Stimulated activated CD4-positive, alpha-beta T cell treated with anti-CD3 and anti-CD28 coated beads, Interleukin-4, amount 100 ng/mL, for 24 hours (primary cell): ENCODE data around the gene UBTD1.
A peak's percentile ranks its signal among the peaks of the same experiment; 100 is the strongest.
"Not testable (repeated sequence)": the region's sequence is repeated elsewhere in the genome, so short reads cannot be mapped to it uniquely, and the experiment has no call there.

Experiments
- DNase-seq: peaks from one replicate; pipeline ENCODE4 v3.0.0-alpha.2; 2020

The UBTD1 gene

DNA sequence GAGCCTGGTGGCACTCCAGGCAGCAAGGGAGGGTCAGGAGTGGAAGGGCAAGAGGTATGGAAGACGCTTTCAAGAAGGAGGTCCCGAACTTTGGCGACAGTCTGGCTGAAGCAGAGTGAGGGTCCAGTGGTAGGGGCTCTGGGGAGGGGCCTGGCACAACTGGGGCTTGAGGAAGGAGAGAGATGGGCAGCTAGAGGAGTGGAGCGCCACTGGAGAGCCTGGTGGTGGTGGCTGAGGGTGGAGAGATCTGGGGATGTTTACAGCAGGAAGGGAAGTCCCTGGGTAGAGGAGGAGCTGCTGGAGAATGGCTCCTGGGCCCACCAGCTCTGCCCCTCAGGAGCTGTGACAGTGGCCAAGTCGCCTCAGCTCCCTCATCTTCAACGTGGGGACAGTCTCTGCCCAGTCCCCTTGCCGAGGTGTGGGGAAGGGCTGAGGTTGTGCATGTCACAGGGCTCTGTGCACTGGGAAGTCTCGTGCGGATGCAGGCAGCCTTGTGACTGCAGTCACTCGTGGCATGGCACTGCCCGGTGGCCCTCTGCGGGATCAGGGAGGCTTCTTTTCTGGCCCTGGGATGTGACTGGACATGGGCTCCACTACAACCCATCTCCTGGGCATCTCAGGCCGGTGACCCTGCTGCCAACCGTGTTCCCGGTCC, 18.5 kb downstream of the UBTD1 start:
- no peak for DNase-seq

DNA sequence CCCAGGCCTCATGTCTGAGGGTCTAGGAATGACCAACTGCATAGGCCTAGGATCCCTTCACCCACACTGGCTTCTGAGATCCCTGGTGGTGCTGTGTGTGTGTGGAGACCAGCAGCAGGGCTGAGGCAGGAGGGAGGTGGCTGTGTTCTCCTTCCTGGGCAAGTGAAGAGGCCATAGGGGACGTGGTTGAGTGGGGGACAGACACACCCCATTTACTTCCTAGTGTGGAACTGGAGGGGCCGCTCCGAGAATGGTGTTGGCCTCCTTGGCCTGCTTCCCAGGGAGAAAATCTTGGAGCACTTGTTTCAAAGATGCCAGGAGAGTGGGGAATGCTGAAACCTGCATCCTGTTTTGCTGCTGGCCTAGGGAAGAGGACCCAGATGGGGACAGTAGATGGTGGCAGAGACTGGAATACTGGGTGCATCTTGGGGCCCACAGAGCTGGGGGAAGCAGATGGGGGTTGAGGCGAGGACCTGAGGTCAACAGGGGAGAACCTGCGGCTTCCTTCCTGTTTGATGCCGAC, 19.1 kb downstream of the UBTD1 start:
- no peak for DNase-seq

DNA sequence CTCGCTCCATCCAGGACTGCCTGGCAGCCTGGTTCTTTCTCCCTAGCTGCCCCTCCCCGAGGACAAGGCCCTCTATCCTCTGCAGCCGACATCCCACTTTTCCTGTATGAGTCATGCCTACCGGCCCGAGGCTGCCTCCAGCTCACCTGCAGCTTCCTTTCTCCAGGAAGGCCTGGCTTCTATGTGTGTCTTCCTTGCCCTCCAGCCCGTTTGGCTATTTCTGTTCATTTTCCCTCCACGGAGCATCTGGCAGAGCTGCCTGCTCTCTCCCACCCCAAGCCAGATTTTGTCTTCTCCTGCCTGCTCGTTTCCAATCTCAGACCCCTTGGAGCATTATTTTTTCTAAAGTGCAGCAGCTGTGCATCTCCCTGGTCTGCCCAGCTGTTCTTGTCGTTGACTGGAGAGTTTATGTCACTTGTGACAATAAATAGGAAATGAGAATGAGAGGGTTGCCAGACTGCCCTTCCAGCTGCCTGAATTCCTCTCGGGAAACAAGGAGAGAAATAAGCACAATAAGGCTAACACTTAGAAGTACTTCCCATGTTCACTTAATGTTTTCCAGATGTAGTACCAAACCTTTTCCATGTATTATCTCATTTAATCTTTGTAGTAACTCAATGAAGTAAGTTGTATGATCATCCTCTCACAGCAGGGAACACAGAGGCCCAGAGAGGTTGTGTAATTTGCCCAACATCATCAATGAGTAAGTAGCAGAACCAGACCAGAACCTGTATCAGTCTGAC, 19.7 kb downstream of the UBTD1 start:
- DNase-seq: no peak

DNA sequence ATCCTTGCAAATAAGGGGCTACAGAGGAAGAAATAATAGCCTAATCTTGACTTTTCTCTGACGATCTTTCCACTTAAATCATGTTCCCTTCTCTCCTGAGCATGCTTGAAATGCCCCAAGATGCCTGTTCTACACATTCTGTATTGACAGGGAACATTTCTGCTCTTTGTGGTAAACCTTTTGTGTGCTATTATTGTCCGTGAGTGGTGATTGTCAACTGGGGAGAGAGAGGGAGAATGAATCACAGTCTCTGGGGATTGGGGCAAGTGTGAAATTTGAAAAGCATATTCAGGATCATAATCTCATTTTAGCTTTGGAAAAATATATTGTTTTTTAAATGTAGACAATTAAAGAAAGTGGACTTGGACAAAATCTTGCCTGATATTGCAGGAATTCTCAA, 20.6 kb downstream of the UBTD1 start:
- no peak for DNase-seq

DNA sequence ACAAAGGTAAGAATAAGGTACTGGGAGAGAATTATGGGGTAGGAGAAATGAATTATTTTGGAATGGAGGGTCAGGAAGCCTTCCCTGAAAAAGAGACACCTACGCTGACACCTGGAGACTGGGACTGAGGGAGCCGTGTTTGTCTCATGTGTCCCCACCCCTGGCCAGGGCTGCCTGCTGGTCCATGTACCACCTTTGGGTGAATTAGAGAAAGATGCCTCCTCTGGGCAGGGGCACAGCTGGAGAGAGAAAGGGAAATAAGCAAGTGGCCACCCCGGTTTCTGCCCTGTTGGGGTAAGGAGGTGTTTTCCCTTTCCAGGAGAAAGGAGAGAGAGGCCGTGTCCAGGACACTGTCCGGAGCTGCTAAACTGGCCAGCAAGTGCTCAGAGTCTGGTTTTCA, 21.8 kb downstream of the UBTD1 start:
- no peak for DNase-seq

DNA sequence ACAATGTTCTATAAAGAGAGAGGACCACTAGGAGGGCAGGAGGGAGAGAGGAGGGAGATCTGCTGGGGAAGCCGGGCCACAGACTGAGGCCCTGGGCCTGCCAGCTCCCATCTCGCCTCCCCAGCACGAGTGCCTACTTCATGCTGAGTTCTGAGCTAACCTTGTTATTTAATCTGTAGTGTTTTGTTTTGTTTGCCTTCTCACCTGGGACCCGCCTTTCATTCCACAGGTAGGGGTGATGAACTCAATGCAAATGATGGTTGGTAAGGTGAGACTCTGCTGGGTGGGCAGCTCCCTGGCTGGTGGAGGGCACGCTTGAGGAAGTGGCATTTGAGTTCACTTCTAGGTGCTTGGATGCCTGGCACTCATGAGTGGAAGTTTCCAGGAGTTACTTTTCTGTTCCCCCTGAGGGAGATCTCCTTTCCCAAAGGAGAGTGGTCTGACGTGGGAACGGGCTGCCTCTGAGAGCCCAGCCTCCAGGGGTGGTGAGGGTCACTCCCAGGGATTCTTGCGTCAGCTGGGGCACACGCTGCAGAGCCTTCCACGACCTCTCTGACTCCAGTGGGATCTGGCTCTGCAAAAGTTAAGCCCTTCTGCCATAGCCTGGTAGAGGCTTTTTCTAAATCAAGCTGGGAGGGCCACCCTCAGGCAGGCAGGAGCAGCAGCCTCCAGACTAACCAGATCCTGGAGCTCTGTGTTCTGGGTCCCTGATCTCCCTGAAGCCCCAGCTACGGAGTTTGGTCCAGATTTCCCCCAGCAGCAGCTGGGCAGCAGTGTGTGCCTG, 22.4 kb downstream of the UBTD1 start:
- no peak for DNase-seq

DNA sequence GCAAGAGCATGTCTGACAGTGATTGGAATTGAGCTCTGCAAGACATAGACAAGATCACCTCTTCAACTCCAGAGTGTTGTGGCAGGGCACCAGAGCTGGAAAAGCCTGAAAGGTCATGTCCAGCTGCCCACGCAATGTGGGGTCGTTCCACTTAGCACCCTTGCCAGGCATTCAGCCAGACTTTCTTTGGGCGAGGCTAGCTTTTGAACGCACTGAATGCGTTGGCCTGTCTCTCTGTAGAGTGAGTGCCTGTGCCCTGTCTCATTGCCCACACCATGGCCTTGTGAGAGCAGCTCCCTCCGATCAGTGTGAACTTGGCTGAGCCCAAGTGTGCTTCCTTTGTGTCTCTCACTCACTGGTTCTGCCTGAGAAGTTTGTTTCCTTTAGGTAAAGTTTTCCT, 23.3 kb downstream of the UBTD1 start:
- DNase-seq: no peak

DNA sequence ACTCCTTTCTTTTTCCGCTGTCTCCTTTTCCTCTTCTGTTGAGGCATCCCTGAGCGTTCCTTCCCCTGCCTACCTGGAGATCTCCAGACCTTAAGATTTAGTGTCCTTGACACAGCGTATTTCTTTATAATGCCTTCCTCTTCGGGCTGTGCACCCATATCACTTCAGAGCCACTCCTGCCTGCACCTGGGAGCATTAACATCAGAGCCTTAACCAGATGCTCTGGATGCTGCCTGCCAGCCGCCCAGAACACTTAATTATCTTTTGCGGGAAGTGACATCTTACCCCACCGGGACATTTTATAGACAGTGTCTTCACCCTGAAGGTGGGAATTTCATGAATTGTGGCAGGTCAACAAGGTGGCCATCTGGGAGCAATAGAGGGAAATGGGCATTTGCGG, 24.2 kb downstream of the UBTD1 start:
- no peak for DNase-seq

DNA sequence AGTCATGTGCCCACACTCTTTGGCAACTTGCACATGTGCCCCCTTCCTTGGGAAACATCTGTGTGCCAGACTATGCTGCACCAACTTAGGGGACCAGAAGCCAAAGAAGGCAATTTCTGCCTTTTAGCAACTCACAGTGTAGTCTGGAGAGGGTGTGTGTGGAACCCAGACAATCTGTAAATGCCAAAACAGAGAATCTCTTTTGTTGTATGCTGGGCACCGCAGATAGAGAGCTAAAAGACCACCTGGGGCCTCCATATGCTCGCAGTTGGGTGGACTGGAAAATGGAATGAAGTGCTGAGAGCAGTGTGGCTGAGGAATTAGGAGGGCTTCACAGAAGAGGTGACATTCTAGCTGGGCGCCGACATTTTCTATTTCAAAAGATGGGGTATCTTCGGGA, 26.4 kb downstream of the UBTD1 start:
- DNase-seq: no peak

DNA sequence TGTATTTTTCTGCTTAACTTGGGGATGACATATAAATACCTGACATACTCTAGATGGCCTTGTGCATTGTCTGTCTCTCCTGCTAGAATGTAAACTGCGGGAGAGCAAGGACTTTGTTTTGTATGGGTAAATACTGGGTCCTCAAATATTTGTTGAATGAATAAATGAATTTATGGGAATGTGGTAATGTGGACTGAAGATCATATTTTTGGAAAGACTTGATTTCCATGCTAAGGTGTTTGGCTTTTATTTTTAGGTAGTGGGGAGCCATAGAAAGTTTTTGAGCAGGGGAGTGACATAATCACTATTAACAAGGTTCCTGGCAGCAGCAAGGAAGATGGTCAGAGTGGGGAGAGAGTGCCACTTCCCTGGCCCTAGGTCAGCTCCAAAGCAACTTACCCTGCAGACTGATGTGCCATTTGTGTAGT, 27.0 kb downstream of the UBTD1 start:
- no peak for DNase-seq

DNA sequence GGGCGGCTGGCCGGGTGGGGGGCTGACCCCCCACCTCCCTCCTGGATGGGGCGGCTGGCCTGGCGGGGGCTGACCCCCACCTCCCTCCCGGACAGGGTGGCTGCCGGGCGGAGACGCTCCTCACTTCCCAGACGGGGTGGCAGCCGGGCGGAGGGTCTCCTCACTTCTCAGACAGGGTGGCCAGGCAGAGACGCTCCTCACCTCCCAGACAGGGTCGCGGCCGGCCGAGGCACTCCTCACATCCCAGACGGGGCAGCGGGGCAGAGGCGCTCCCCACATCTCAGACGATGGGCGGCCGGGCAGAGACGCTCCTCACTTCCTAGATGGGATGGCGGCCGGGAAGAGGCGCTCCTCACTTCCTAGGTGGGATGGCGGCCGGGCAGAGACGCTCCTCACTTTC, 30.2 kb downstream of the UBTD1 start:
- not testable (repeated sequence) for DNase-seq

DNA sequence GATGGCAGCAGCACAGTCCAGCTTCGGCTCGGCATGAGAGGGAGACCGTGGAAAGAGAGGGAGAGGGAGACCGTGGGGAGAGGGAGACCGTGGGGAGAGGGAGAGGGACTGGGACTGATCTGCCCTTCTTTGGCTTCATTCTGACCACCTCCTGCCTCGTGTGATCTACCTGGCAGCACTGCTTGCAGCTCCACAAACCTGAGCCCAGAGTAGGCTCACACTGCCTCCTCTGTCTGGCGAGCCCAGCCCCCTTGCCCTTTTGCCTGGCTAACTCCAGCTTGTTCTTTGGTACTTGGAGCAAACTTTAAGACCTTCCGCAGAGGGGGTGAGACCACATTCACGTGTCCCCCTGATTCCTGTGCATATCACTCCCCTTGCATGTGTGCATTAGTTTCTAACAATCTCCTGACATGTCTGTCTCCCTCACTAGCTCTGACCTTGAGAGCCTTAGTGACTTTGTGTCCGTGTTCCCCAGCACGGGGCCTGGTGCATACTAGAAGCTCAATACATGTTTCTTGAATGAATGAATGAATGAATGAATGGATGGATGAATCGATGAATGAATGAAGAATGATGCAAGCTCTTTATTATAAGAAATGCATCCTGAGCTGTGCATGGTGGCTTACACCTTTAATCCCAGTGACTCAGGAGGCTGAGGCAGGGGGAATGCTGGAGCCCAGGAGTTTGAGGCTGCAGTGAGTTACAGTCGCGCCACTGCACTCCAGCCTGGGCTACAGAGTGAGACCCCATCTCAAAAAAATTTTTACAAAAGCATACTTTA, 31.2 kb downstream of the UBTD1 start:
- DNase-seq: no peak

DNA sequence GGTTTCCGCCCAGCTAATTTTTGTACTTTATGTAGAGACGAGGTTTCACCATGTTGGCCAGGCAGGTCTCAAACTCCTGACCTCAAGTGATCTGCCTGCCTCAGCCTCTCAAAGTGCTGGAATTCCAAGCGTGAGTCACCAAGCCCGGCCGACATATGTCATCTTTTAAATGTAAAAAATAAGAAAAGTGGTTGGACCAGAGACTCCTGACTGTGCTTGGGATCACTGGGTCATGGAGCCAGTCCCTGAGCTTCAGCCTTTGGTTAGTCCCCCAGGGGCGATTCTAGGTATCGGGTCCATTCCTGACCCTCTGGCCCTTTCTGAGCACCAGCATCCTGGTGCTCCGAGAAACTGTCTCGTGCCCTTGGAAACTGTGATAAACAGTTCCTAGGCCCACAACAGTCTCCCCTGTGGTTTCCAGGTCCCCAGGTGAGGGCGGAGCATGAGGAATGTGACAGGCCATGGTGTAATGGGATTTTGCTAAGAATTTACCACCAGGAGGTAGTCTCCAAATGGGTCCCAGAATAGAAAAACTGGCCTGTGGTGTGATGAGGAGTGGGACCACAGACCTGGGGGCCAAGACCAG, 32.8 kb downstream of the UBTD1 start:
- no peak for DNase-seq

DNA sequence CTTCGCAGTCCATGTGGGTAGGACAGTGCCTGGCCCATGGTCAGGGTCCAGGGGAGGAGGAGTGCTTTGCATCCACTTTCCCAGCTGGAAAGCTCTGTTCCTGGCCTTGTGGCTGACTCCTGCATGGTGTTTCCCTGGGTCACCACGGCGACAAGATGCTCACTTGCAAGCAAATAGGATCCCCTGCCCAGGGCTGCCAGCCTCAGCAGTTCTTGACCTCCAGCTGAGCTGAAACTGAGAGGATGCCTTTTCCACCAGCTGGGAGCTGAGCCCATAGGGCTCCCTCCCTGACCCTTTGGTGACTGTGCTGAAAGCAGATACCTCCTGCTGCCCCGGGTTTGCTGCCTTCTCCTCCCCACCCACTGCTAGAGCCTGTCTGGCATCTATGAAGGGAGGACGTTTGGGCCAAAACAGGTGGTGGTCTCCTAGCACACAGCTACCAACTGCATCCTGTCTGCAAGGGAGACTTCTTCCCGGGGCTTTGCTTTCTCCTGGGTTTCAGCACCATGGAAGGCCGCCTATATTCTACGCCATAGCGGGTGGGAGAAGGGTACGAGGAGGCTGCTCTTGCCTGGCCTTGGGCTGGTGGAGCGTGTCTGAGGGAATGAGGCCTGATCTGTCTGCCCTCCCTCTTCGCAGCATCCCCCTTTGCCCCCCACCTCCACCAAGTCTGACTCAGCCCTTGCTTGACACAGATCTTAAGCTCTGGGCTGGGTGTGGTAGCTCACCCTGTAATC, 34.4 kb downstream of the UBTD1 start:
- DNase-seq: no peak

DNA sequence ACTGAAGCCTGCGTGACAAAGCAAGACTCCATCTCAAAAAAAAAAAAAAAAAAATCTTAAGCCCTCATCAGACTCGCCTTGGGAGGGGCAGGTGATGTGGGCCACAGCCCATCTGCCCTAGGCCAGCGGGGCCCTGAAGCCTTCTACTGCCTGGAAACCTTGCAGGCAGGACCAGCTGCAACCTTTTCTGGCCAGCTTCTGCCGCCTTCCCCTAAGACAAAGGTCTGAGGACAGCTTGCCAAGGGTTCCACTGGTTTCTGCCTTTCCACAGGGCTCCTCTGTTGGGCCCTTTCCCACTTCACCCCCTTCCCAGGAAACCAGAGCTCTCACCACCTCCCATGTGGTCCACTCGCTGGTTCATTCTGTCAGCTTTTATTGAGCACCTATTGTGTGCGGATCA, 35.2 kb downstream of the UBTD1 start:
- DNase-seq: no peak

DNA sequence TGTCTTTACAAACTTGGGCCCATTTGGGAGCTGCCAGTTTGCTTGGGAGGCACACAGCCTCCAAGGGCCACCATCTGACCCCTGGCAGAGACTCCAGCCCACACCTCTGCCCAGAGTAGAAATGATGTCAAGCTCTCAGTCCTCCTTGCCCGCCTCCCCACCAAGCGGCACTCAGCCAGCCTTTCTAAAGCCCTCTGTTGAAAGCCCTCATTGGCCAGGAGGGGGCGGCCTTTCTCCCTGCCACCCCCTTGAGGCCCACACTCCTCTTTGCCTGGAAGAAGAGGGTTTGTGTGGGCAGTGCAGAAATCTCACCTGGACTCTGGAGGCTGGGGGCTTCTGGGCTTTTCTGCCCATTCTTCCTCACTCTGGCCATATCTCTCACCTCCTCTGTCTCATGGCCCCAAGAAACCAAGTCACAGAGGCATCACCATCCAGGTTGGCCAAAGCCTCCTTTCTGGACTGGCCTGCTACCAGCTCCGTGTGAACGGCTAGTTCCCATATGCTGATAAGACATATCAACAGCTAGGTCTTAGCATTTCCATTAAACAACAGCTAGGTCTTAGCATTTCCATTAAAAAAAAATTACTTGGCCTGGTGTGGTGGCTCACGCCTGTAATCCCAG, 36.1 kb downstream of the UBTD1 start:
- peak; percentile 46 for DNase-seq

DNA sequence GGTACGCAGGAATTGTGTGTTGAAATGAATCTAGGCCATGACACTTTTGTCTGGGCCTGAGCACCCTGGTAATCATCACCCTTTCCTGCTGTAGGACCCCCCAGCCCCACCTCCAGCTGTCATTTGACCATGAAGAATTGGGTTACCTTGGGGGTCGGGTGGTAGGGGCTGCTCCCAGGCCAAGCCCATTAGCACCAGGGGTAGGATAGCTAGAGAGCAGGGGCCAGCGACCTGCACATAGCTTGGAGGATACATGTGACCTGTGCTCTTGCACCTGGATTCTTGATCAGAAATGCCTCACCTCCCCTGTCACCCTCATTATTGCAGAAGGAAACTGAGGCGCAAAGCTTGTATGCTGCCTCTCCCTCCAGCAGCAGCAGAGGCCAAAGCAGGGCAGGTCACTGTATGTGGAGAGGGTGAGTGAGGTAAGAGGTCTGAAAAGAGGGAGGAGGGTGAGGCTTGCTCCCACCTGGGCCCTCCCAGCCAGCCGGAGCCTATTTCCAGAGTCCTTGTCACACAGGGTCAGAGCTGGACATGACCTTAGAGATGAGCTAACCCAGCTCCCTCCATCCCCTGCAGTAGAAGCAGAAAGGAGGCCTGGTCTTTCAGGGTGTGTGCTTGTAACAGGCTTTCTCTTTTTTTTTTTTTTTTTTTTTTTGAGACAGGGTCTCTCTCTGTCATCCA, 38.6 kb downstream of the UBTD1 start:
- DNase-seq: no peak

DNA sequence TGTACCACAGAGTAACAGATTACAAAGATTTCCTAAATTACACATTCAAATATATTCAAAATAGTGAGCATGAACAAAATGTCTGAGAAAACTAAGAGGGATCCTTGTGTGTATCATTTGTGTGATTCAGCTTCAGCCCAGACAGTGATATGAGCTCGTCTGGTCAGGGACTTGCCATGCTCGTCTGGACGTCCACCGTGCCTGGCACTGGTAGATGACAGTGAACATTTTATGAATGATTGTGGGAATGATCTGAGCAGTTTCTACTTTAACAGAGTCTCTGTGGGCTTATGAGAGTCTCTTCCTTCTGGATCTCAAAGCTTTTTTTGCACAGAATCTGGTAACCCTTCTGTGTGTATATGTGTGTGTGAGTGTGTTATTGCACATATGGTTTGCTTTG, 39.7 kb downstream of the UBTD1 start:
- no peak for DNase-seq

DNA sequence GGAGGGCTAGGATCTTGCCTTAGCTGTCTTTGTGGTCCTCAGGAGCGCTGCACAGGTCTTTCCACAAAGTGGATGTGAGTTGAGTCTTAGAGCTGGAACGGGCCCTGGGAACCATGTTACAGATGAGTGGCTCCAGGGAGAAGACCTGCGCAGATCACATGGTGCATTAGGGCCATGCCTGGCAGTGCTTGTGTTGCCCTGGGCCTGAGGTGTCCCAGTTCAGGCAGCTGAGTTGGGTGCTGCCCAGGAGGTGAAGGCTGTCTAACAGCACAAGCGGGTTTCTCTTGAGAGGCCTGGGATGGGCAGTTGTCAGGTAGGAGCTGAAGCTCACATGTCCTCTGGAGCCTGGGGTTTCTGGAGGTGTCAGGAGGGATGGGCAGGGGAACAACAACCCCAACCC, 40.1 kb downstream of the UBTD1 start:
- no peak for DNase-seq

DNA sequence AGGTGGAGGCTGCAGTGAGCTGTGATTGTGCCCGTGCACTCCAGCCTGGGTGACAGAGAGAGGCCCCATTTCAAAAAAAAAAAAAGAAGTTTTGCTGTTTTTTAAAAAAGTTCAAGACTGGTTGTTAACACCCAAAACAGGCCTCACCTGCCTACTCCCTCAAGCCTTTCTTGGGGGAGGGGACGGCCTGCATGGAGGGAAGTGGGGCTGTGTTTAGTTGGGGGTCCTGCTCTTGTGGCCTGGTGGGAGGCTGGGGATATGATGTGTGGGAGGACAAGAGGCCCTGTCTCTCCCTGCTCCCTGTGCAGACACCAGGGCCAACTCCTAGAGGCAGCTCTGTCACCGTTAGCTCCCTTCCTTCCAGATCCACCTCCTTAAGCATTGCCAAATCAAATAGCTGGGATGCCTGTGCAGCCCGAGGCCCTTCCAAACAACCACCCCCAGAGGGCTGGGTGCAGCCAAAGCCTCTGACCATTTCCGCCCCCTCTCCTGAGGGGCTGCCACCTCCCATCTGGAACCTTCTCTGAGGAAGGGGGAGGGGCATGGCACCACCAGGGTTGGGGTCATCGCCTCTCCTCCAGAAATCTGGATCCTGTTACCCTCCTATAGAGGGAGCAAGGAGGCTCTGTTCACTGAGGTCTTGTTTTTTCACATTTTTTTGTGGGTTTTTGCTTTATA, 40.9 kb downstream of the UBTD1 start:
- DNase-seq: no peak
